ENCODE results near the gene TPI1. TPM values are rescaled to one million over a fixed set of nuclear protein-coding genes. Genes with fewer than 3 reads are reported as not detected.

The TPI1 gene
- total RNA-seq, 2 experiments from 2014 or later, result 608 to 801 TPM

GRCh38 chr12:6917491-6918231 is 50.3 kb downstream of the TPI1 start:
- DNase-seq (ENCODE audit: low spot score), result no peak
- Histone ChIP-seq H3K27ac (ENCODE audit: low read depth, low read length, poor library complexity, severe bottlenecking) (no peak overlapping the region), H3K4me1 (ENCODE audit: insufficient read depth, low read length, poor library complexity, severe bottlenecking) (peaks cover 66% of the 10 kb centered on the region), H3K9me3 (ENCODE audit: low read length) (no peaks in the 10 kb centered on the region), H3K9me2 (ENCODE audit: insufficient read depth, low read length) (no peaks in the 10 kb centered on the region), H3K36me3 (ENCODE audit: insufficient read depth, low read length) (peaks cover 5% of the 10 kb centered on the region; the same call in 1 of the 2 replicates), H2AFZ (ENCODE audit: low read length) (no peak overlapping the region), H3K79me2 (ENCODE audit: insufficient read depth, low read depth, low read length) (no peaks in the 10 kb centered on the region), H3K4me2 (ENCODE audit: low read length) (no peak overlapping the region), H4K20me1 (ENCODE audit: insufficient read depth, low read length) (no peaks in the 10 kb centered on the region), H3K4me3 (ENCODE audit: low read depth, low read length, poor library complexity, severe bottlenecking) (no peak overlapping the region)
- TF ChIP-seq CTCF (conservative IDR thresholded peaks at IDR 0.05; ENCODE audit: low read length) (no peak), EZH2phosphoT487 (IDR thresholded peaks at IDR 0.05; ENCODE audit: borderline replicate concordance, low read depth, low read length) (no peak)
- BruUV-seq (replicated peaks), result no TSS peak
- intact Hi-C loops (cut with micrococcal nuclease; ENCODE audit: unreplicated experiment), result no loop called here
- ChIA-PET CTCF (ENCODE audit: unreplicated experiment) (interaction anchor here (0.5 kb wide), 1 partner anchor 578 kb away, joined by 3 read pairs; no protein-coding TSS in a partner anchor), POLR2A (interaction anchor here (0.5 kb wide), 1 partner anchor 101 kb away, joined by 3 read pairs; the partner anchor contains the start of gene LPCAT3)

GRCh38 chr12:6919588-6919987 is 52.3 kb downstream of the TPI1 start:
- intact Hi-C loops (cut with micrococcal nuclease; ENCODE audit: unreplicated experiment), result no loop called here
- H3K9me3 ChIP-seq (ENCODE audit: low read length), result no peaks in the 10 kb centered on the region
- peak overlapping the region; percentile 40 for H3K27ac ChIP-seq (ENCODE audit: low read depth, low read length, poor library complexity, severe bottlenecking)
- H2AFZ ChIP-seq (ENCODE audit: low read length), result no peak overlapping the region
- H3K4me1 ChIP-seq (ENCODE audit: insufficient read depth, low read length, poor library complexity, severe bottlenecking), result peaks cover 69% of the 10 kb centered on the region
- no peaks in the 10 kb centered on the region for H4K20me1 ChIP-seq (ENCODE audit: insufficient read depth, low read length)
- no peak overlapping the region for H3K4me3 ChIP-seq (ENCODE audit: low read depth, low read length, poor library complexity, severe bottlenecking)
- H3K79me2 ChIP-seq (ENCODE audit: insufficient read depth, low read depth, low read length), result no peaks in the 10 kb centered on the region
- H3K4me2 ChIP-seq (ENCODE audit: low read length), result peak overlapping the region; percentile 30
- H3K36me3 ChIP-seq (ENCODE audit: insufficient read depth, low read length), result peaks cover 5% of the 10 kb centered on the region; the same call in 1 of the 2 replicates
- POLR2A ChIA-PET, result interaction anchor here (0.8 to 1.2 kb wide), 2 partner anchors 12 to 14 kb away, joined by 3 read pairs; no protein-coding TSS in a partner anchor
- DNase-seq (ENCODE audit: low spot score), result no peak
- TF ChIP-seq EZH2phosphoT487 (IDR thresholded peaks at IDR 0.05; ENCODE audit: borderline replicate concordance, low read depth, low read length) (no peak), CTCF (conservative IDR thresholded peaks at IDR 0.05; ENCODE audit: low read length) (peak; percentile 65)
- CTCF ChIA-PET (ENCODE audit: unreplicated experiment), result interaction anchor here (1.5 kb wide), 1 partner anchor 67 kb away, joined by 5 read pairs; the partner anchor contains the start of gene USP5
- no peaks in the 10 kb centered on the region for H3K9me2 ChIP-seq (ENCODE audit: insufficient read depth, low read length)
- no TSS peak for BruUV-seq (replicated peaks)

Other genes with a start within 250 kb of the TPI1 start
- 7.7 and 14.4 TPM in 2 replicates for gene LPAR5, start 231.6 kb upstream of the TPI1 start, total RNA-seq (2014; rRNA removed; shearing (Covaris generic))
- 25.3 and 25.6 TPM in 2 replicates for gene LPAR5, start 231.6 kb upstream of the TPI1 start, total RNA-seq (2022)
- 3.6 and 4.4 TPM in 2 replicates for gene ACRBP, start 220.1 kb upstream of the TPI1 start, total RNA-seq (2014; rRNA removed; shearing (Covaris generic))
- gene ACRBP, start 220.1 kb upstream of the TPI1 start, total RNA-seq (2022), result 9.3 and 9.4 TPM in 2 replicates
- 27.1 and 38.1 TPM in 2 replicates for gene ING4, start 204.4 kb upstream of the TPI1 start, total RNA-seq (2014; rRNA removed; shearing (Covaris generic))
- gene ING4, start 204.4 kb upstream of the TPI1 start, total RNA-seq (2022), result 30.8 and 37.0 TPM in 2 replicates
- 48.2 and 48.6 TPM in 2 replicates for gene ZNF384, start 178.2 kb upstream of the TPI1 start, total RNA-seq (2014; rRNA removed; shearing (Covaris generic))
- 95.5 and 109 TPM in 2 replicates for gene ZNF384, start 178.2 kb upstream of the TPI1 start, total RNA-seq (2022)
- gene PIANP, start 166.7 kb upstream of the TPI1 start, total RNA-seq (2014; rRNA removed; shearing (Covaris generic)), result 0.98 and 1.2 TPM in 2 replicates
- 15.2 and 15.4 TPM in 2 replicates for gene PIANP, start 166.7 kb upstream of the TPI1 start, total RNA-seq (2022)
- gene COPS7A, start 143.5 kb upstream of the TPI1 start, total RNA-seq (2014; rRNA removed; shearing (Covaris generic)), result 64.8 and 71.2 TPM in 2 replicates
- 51.1 and 53.8 TPM in 2 replicates for gene COPS7A, start 143.5 kb upstream of the TPI1 start, total RNA-seq (2022)
- gene MLF2, start 114.4 kb upstream of the TPI1 start, total RNA-seq (2014; rRNA removed; shearing (Covaris generic)), result 87.3 and 96.2 TPM in 2 replicates
- gene MLF2, start 114.4 kb upstream of the TPI1 start, total RNA-seq (2022), result 79.7 and 81.3 TPM in 2 replicates
- gene PTMS, start 101.2 kb upstream of the TPI1 start, total RNA-seq (2014; rRNA removed; shearing (Covaris generic)), result 6.3 and 7.8 TPM in 2 replicates
- gene PTMS, start 101.2 kb upstream of the TPI1 start, total RNA-seq (2022), result 9.8 and 11.8 TPM in 2 replicates
- 0.19 and 0.62 TPM in 2 replicates for gene LAG3, start 95.0 kb upstream of the TPI1 start, total RNA-seq (2014; rRNA removed; shearing (Covaris generic))
- gene LAG3, start 95.0 kb upstream of the TPI1 start, total RNA-seq (2022), result 0.26 TPM in 1 of 2 replicates, not detected in the other
- gene CD4, start 78.0 kb upstream of the TPI1 start, total RNA-seq (2014; rRNA removed; shearing (Covaris generic)), result not detected in 2 replicates
- gene CD4, start 78.0 kb upstream of the TPI1 start, total RNA-seq (2022), result not detected in 2 replicates
- gene GPR162, start 45.7 kb upstream of the TPI1 start, total RNA-seq (2014; rRNA removed; shearing (Covaris generic)), result not detected in 2 replicates
- gene GPR162, start 45.7 kb upstream of the TPI1 start, total RNA-seq (2022), result not detected in 2 replicates
- 0.54 and 1.0 TPM in 2 replicates for gene P3H3, start 39.1 kb upstream of the TPI1 start, total RNA-seq (2014; rRNA removed; shearing (Covaris generic))
- gene P3H3, start 39.1 kb upstream of the TPI1 start, total RNA-seq (2022), result 0.50 and 0.93 TPM in 2 replicates
- 3.6 and 5.0 TPM in 2 replicates for gene GNB3, start 26.6 kb upstream of the TPI1 start, total RNA-seq (2014; rRNA removed; shearing (Covaris generic))
- 20.4 and 23.7 TPM in 2 replicates for gene GNB3, start 26.6 kb upstream of the TPI1 start, total RNA-seq (2022)
- 160 and 222 TPM in 2 replicates for gene CDCA3, start 16.2 kb upstream of the TPI1 start, total RNA-seq (2014; rRNA removed; shearing (Covaris generic))
- gene CDCA3, start 16.2 kb upstream of the TPI1 start, total RNA-seq (2022), result 151 and 161 TPM in 2 replicates
- gene USP5, start 15.4 kb upstream of the TPI1 start, total RNA-seq (2014; rRNA removed; shearing (Covaris generic)), result 65.9 and 70.4 TPM in 2 replicates
- 112 and 129 TPM in 2 replicates for gene USP5, start 15.4 kb upstream of the TPI1 start, total RNA-seq (2022)
- 7.8 and 8.3 TPM in 2 replicates for gene SPSB2, start 5.8 kb downstream of the TPI1 start, total RNA-seq (2014; rRNA removed; shearing (Covaris generic))
- gene SPSB2, start 5.8 kb downstream of the TPI1 start, total RNA-seq (2022), result 8.5 and 10.8 TPM in 2 replicates
- gene LRRC23, start 37.3 kb downstream of the TPI1 start, total RNA-seq (2014; rRNA removed; shearing (Covaris generic)), result 15.7 and 17.7 TPM in 2 replicates
- 19.8 and 20.2 TPM in 2 replicates for gene LRRC23, start 37.3 kb downstream of the TPI1 start, total RNA-seq (2022)
- 24.9 and 29.3 TPM in 2 replicates for gene ENO2, start 47.0 kb downstream of the TPI1 start, total RNA-seq (2014; rRNA removed; shearing (Covaris generic))
- gene ENO2, start 47.0 kb downstream of the TPI1 start, total RNA-seq (2022), result 79.6 and 89.5 TPM in 2 replicates
- 0.98 and 3.1 TPM in 2 replicates for gene ATN1, start 60.4 kb downstream of the TPI1 start, total RNA-seq (2014; rRNA removed; shearing (Covaris generic))
- 4.9 and 6.7 TPM in 2 replicates for gene ATN1, start 60.4 kb downstream of the TPI1 start, total RNA-seq (2022)
- not detected in 2 replicates for gene RNU7-1, start 76.3 kb downstream of the TPI1 start, total RNA-seq (2014; rRNA removed; shearing (Covaris generic))
- gene RNU7-1, start 76.3 kb downstream of the TPI1 start, total RNA-seq (2022), result not detected in 2 replicates
- gene C12orf57, start 76.5 kb downstream of the TPI1 start, total RNA-seq (2014; rRNA removed; shearing (Covaris generic)), result 315 and 319 TPM in 2 replicates
- gene C12orf57, start 76.5 kb downstream of the TPI1 start, total RNA-seq (2022), result 126 and 130 TPM in 2 replicates
- gene PTPN6, start 83.8 kb downstream of the TPI1 start, total RNA-seq (2014; rRNA removed; shearing (Covaris generic)), result 37.1 and 42.9 TPM in 2 replicates
- gene PTPN6, start 83.8 kb downstream of the TPI1 start, total RNA-seq (2022), result 110 and 116 TPM in 2 replicates
- 330 and 358 TPM in 2 replicates for gene PHB2, start 103.1 kb downstream of the TPI1 start, total RNA-seq (2014; rRNA removed; shearing (Covaris generic))
- 379 and 412 TPM in 2 replicates for gene PHB2, start 103.1 kb downstream of the TPI1 start, total RNA-seq (2022)
- 60.4 and 61.7 TPM in 2 replicates for gene EMG1, start 103.4 kb downstream of the TPI1 start, total RNA-seq (2014; rRNA removed; shearing (Covaris generic))
- 82.7 and 99.0 TPM in 2 replicates for gene EMG1, start 103.4 kb downstream of the TPI1 start, total RNA-seq (2022)
- gene LPCAT3, start 150.9 kb downstream of the TPI1 start, total RNA-seq (2014; rRNA removed; shearing (Covaris generic)), result 11.6 and 17.4 TPM in 2 replicates
- gene LPCAT3, start 150.9 kb downstream of the TPI1 start, total RNA-seq (2022), result 29.7 TPM in 2 replicates
- 5.2 and 9.8 TPM in 2 replicates for gene C1S, start 193.2 kb downstream of the TPI1 start, total RNA-seq (2014; rRNA removed; shearing (Covaris generic))
- 3.6 and 5.2 TPM in 2 replicates for gene C1S, start 193.2 kb downstream of the TPI1 start, total RNA-seq (2022)
- gene C1R, start 224.9 kb downstream of the TPI1 start, total RNA-seq (2014; rRNA removed; shearing (Covaris generic)), result not detected in 2 replicates
- 0.30 TPM in 1 of 2 replicates, not detected in the other for gene C1R, start 224.9 kb downstream of the TPI1 start, total RNA-seq (2022)
- 2.9 and 3.0 TPM in 2 replicates for gene C1RL, start 241.7 kb downstream of the TPI1 start, total RNA-seq (2014; rRNA removed; shearing (Covaris generic))
- gene C1RL, start 241.7 kb downstream of the TPI1 start, total RNA-seq (2022), result 7.3 and 10.4 TPM in 2 replicates